HG02938 (cell line): ENCODE measurements around the gene SDHAF2.
A peak's percentile ranks its signal among the peaks of the same experiment; 100 is the strongest.
"Not testable (repeated sequence)": the region's sequence is repeated elsewhere in the genome, so short reads cannot be mapped to it uniquely, and the experiment has no call there.

Experiments used
- ATAC-seq: cut with Tn5 transposase; IDR thresholded peaks from one replicate; pipeline ENCODE4 v1.9.1; 2021; ENCODE audit warnings: mild to moderate bottlenecking, moderate library complexity; ENCODE audit not compliant: unreplicated experiment

SDHAF2 gene

DNA sequence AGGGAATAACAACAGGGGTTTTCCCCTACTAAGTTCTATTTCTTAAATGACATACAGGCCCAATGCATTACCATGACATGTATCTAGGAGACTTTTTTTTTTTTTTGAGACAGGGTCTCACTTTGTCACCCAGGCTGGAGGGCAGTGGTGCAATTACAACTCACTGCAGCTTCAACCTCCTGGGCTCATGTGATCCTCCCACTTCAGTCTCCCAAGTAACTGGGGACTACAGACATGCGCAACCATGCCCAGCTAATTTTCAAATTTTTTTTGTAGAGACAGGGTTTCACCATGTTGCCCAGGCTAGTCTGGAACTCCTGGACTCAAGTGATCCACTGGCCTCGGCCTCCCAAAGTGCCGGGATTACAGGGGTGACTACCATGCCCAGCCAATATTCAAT is 7.7 kb upstream of the SDHAF2 start:
- ATAC-seq, result no peak

- ATAC-seq, result no peak
These were observed 4.4 kb upstream of the SDHAF2 start for GRCh38 chr11:61425367-61426131.

DNA sequence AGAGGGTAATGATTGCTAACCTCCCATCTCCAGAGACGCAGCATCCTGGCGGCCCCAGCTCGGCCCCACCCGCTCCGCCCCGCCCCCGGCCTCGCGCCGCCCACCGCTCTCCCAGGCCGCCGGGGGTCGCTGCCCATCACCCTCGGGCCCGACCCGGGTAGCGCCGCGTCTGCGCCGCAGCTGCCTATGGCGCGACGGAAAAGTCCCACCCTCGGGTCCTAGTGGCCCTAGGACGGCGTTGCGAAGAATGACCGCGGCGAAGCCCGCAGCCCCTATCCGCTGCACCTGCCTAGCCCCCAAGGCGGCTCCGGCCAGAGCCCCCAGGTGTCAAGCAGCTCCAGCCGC is 606 bp upstream of the SDHAF2 start:
- ATAC-seq, result peak; percentile 52

- not testable (repeated sequence) for ATAC-seq
These were observed 915 bp downstream of the SDHAF2 start for GRCh38 chr11:61430839-61431238.

GRCh38 chr11:61437496-61437895 is 7.6 kb downstream of the SDHAF2 start:
- ATAC-seq, result no peak

GRCh38 chr11:61439615-61440014 is 9.7 kb downstream of the SDHAF2 start:
- ATAC-seq, result no peak

- no peak for ATAC-seq
These were observed 12.7 kb downstream of the SDHAF2 start for GRCh38 chr11:61442616-61443015.

DNA sequence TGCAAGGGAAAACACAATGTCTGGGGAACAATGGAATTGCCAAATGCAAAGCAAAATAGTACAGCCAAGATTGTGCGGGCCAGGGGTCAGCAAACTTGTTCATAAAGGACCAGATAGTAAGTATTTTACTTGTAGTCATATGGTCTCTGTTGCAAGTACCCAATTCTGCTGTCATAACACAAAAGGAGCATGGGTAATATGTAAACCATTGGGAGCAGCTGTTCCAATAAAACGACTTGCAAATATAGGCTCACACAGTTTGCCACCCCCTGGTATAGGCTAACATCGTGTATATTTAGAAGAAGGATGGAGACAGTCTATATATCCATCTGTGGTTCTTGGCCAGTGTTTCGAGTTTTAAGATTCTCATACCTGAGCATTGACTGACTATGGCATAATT is 15.6 kb downstream of the SDHAF2 start:
- ATAC-seq, result no peak

DNA sequence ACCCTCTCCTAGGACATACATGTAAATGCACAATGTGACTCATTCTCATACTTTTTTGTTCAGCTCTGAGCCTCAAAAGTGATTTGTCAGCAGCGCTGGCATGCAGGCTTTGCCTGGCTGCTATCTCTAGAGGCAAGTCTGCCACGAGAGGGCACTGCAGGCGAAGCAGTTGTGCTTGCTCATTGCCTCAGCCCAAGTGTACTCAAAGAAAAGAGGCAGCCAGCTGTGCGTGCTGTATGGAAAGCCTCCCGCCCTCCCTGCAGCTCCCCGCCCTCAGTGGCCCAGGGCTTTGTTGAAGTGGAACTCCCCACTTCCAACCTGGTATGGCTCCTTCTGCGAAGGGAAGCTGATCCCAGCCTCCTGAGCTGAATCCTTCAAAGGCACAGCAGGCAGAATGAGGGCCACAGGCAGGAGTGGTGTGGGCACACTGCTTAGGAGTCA is 16.3 kb downstream of the SDHAF2 start:
- ATAC-seq, result peak; percentile 72

- no peak for ATAC-seq
These were observed 18.0 kb downstream of the SDHAF2 start for GRCh38 chr11:61447601-61448551.

- ATAC-seq, result no peak
These were observed 18.6 kb downstream of the SDHAF2 start for GRCh38 chr11:61448552-61448927.

GRCh38 chr11:61452825-61453224 is 22.9 kb downstream of the SDHAF2 start:
- no peak for ATAC-seq

DNA sequence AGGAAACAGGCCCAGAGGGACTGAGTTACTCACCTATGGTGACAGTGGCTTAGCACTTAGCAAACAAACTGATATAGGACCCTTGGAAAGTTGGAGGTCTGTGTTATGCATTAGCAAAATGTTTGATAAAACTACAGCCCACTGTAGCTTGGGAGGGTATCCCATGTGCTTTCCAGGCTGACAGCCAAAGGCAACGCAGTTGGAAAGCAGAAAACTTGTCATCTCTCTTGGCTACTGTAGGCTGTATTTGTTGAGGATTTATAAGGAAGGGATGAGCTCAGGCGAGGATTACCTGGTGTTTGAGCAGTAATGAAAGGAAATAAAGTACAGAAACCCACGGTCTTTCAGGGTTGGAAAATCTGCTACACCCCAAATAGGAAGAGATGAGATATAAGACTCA is 23.8 kb downstream of the SDHAF2 start:
- ATAC-seq, result no peak

DNA sequence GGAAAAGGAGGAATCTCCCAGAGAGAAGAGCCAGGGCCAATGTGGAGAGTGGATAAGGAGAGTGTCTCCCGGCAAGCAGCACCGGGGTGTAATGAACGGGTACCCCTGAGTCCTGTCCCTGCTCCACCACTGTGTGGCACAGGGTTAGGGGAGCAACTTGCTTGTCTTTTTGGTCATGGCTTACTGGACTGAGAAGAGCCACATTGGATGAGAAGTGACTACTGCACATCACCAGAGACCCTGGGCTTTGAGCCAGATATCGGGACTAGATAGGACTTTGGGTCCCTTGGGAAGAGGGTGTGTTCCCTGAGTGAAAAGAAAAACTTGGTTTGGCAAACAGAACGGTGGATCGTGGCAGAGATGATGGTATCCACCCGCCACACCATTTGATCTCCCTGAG is 24.6 kb downstream of the SDHAF2 start:
- ATAC-seq, result no peak

- no peak for ATAC-seq
These were observed 30.6 kb downstream of the SDHAF2 start for GRCh38 chr11:61460474-61460881.

- no peak for ATAC-seq
These were observed 31.1 kb downstream of the SDHAF2 start for GRCh38 chr11:61460986-61461385.

DNA sequence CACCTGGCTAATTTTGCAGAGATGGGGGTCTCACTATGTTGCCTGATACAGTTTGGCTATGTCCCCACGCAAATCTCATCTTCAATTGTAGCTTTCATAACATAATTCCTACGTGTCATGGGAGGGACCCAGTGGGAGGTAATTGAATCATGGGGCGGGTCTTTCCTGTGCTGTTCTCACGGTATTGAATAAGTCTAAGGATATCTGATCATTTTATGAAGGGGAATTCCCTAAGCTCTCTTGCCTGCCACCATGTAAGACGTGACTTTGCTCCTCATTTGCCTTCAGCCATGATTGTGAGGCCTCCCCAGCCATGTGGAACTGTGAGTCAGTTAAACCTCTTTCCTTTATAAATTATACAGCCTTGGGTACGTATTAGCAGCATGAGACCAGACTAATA is 37.7 kb downstream of the SDHAF2 start:
- not testable (repeated sequence) for ATAC-seq

DNA sequence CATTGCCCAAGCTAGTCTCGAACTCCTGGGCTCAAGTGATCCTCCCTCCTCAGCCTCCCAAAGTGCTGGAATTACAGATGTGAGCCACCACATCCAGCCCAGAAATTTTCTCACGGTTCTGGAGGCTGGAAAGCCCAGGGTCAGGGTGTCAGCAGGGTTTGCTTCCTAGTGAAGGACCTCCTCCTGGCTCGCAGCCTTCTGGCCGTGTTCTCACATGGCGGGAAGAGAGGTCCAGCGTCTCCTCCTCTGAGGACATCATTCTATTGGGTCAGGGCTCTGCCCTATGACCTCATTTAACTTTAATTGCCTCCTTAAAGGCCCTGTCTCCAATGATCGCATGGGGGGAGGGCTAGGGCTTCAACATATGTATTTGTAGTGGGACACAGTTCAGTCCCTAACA is 38.1 kb downstream of the SDHAF2 start:
- ATAC-seq, result no peak

GRCh38 chr11:61472282-61472681 is 42.4 kb downstream of the SDHAF2 start:
- no peak for ATAC-seq

GRCh38 chr11:61472868-61473267 is 42.9 kb downstream of the SDHAF2 start:
- no peak for ATAC-seq

DNA sequence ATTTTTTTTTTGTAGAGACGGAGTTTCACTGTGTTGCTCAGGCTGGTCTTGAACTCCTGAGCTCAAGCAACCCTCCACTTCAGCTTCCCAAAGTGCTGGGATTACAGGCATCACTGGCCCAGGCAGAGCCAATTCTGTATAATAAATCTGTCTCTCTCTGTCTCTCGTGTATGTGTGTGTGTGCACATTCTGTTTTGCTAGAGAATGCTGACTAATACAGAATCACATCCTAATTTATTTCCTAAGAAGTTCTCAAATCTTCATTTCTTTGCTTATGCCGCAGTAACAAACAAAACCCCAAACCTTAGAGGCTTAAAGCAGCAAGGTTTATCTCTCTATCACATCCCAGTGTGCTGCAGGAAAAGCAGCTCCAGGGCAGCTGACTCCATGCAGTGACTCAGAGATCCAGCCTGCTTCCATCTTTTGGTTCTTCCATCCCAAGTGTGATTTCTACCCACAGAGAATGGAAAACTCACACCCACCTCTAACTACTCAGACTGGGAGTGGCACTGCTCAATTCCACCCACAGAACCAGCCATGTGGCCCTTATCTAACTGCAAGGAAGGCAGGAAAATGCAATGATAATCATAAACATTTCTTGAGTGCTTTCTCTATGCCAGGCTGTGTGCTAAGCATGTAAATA is 43.6 kb downstream of the SDHAF2 start:
- no peak for ATAC-seq
